KMS-11 (cell line): ENCODE measurements around the gene OR9A2.

ENCODE experiments used
- H2AFZ ChIP-seq: fragments of 200-600 bp; sonication (generic); 2 replicates; pipeline ENCODE4 v1.6.1; 2016; ENCODE audit warnings: antibody characterized with exemption, mixed run types, low read depth
- H3K27ac ChIP-seq: fragments of 200-600 bp; sonication (generic); 2 replicates; pipeline ENCODE4 v1.6.1; 2016; ENCODE audit warnings: mild to moderate bottlenecking, mixed run types
- H3K27me3 ChIP-seq: fragments of 200-600 bp; sonication (generic); 2 replicates; pipeline ENCODE4 v1.6.1; 2017; ENCODE audit warnings: mild to moderate bottlenecking, low read depth, mixed run types, moderate library complexity; ENCODE audit not compliant: insufficient read depth
- H3K36me3 ChIP-seq: fragments of 200-600 bp; sonication (generic); 2 replicates; pipeline ENCODE4 v1.6.1; 2017; ENCODE audit warnings: mild to moderate bottlenecking, mixed run types; ENCODE audit not compliant: insufficient read depth
- H3K4me1 ChIP-seq: fragments of 200-600 bp; sonication (generic); 2 replicates; pipeline ENCODE4 v1.6.1; 2016; ENCODE audit warnings: mild to moderate bottlenecking, low read depth, mixed run types; ENCODE audit not compliant: poor library complexity, severe bottlenecking
- H3K4me2 ChIP-seq: fragments of 200-600 bp; sonication (generic); 2 replicates; pipeline ENCODE4 v1.7.0; 2016; ENCODE audit warnings: mild to moderate bottlenecking, mixed run types
- H3K4me3 ChIP-seq: fragments of 200-600 bp; sonication (generic); IDR thresholded peaks from 2 replicates; pipeline ENCODE4 v1.6.1; 2017; ENCODE audit warnings: low read depth, low read length, mixed read lengths; ENCODE audit not compliant: insufficient read depth
- H3K79me2 ChIP-seq: fragments of 200-600 bp; sonication (generic); 2 replicates; pipeline ENCODE4 v1.6.1; 2016; ENCODE audit warnings: low read depth, mixed run types; ENCODE audit not compliant: insufficient read depth
- H3K9ac ChIP-seq: fragments of 200-600 bp; sonication (generic); 2 replicates; pipeline ENCODE4 v1.6.1; 2016; ENCODE audit warnings: mild to moderate bottlenecking, mixed run types
- H4K20me1 ChIP-seq: fragments of 200-600 bp; sonication (generic); 2 replicates; pipeline ENCODE4 v1.6.1; 2016; ENCODE audit warnings: mild to moderate bottlenecking, mixed run types; ENCODE audit not compliant: insufficient read depth
- CTCF ChIP-seq: fragments of 200-600 bp; sonication (generic); conservative IDR thresholded peaks from 2 replicates; pipeline ENCODE4 v1.6.1; 2017; ENCODE audit warnings: low read depth, mild to moderate bottlenecking, antibody characterized with exemption, low read length, moderate library complexity, mixed read lengths

Gene OR9A2

GRCh38 chr7:143041346-143041745 lies 14.4 kb upstream of the OR9A2 start:
- Histone ChIP-seq H3K4me3 (no peak overlapping the region), H3K79me2 (no peaks in the 10 kb centered on the region), H3K27ac (no peak overlapping the region), H3K9ac (no peak overlapping the region), H3K4me1 (no peaks in the 10 kb centered on the region), H2AFZ (no peak overlapping the region), H4K20me1 (no peaks in the 10 kb centered on the region), H3K4me2 (no peak overlapping the region), H3K27me3 (no peaks in the 10 kb centered on the region), H3K36me3 (no peaks in the 10 kb centered on the region)
- no peak for TF ChIP-seq CTCF

- no peaks in the 10 kb centered on the region for H3K27me3 ChIP-seq
These were observed 13.3 kb upstream of the OR9A2 start for GRCh38 chr7:143040209-143040715.

GRCh38 chr7:143038635-143039034 lies 11.7 kb upstream of the OR9A2 start:
- H3K79me2 ChIP-seq, result no peaks in the 10 kb centered on the region

More at GRCh38 chr7:143040209-143040715, 13.3 kb upstream of the OR9A2 start:
- Histone ChIP-seq H4K20me1 (no peaks in the 10 kb centered on the region), H3K79me2 (no peaks in the 10 kb centered on the region), H3K27ac (no peak overlapping the region), H2AFZ (no peak overlapping the region), H3K36me3 (no peaks in the 10 kb centered on the region), H3K4me1 (no peaks in the 10 kb centered on the region), H3K4me3 (no peak overlapping the region), H3K9ac (no peak overlapping the region), H3K4me2 (no peak overlapping the region)
- TF ChIP-seq CTCF, result no peak

GRCh38 chr7:143027683-143028082 lies 751 bp upstream of the OR9A2 start:
- Histone ChIP-seq H4K20me1 (no peaks in the 10 kb centered on the region), H2AFZ (no peak overlapping the region), H3K4me1 (no peaks in the 10 kb centered on the region), H3K9ac (no peak overlapping the region), H3K27ac (no peak overlapping the region), H3K36me3 (no peaks in the 10 kb centered on the region), H3K79me2 (no peaks in the 10 kb centered on the region), H3K27me3 (no peaks in the 10 kb centered on the region), H3K4me2 (no peak overlapping the region), H3K4me3 (no peak overlapping the region)
- no peak for TF ChIP-seq CTCF

More at GRCh38 chr7:143038635-143039034, 11.7 kb upstream of the OR9A2 start:
- no peak overlapping the region for H3K9ac ChIP-seq
- no peaks in the 10 kb centered on the region for H3K36me3 ChIP-seq
- H2AFZ ChIP-seq, result no peak overlapping the region
- H3K27me3 ChIP-seq, result no peaks in the 10 kb centered on the region
- no peak overlapping the region for H3K4me2 ChIP-seq
- no peaks in the 10 kb centered on the region for H3K4me1 ChIP-seq
- H3K27ac ChIP-seq, result no peak overlapping the region
- H4K20me1 ChIP-seq, result no peaks in the 10 kb centered on the region
- H3K4me3 ChIP-seq, result no peak overlapping the region
- TF ChIP-seq CTCF, result no peak
